AG08395 (cell line): Measurements from ENCODE around the gene CTH.
"Not testable (repeated sequence)": the region's sequence is repeated elsewhere in the genome, so short reads cannot be mapped to it uniquely, and the experiment has no call there.

Source experiments
- DNase-seq: peaks from one replicate; pipeline ENCODE4 v3.0.0; 2012; ENCODE audit warnings: mixed read lengths, low spot score

CTH gene

GRCh38 chr1:70455291-70455690 is 44.2 kb downstream of the CTH start:
- DNase-seq = no peak

GRCh38 chr1:70458131-70458530 is 47.1 kb downstream of the CTH start:
- no peak for DNase-seq

- peak; percentile 18 for DNase-seq
These were observed 48.6 kb downstream of the CTH start for GRCh38 chr1:70459496-70460225.

- not testable (repeated sequence) for DNase-seq
These were observed 50.0 kb downstream of the CTH start for GRCh38 chr1:70460740-70461713.

GRCh38 chr1:70462611-70463010 is 51.5 kb downstream of the CTH start:
- DNase-seq = no peak

GRCh38 chr1:70465911-70466310 is 54.8 kb downstream of the CTH start:
- DNase-seq = no peak

- DNase-seq = no peak
These were observed 56.5 kb downstream of the CTH start for GRCh38 chr1:70467531-70467930.

GRCh38 chr1:70468180-70468579 is 57.1 kb downstream of the CTH start:
- no peak for DNase-seq

GRCh38 chr1:70469184-70469583 is 58.1 kb downstream of the CTH start:
- not testable (repeated sequence) for DNase-seq

GRCh38 chr1:70475023-70475422 is 64.0 kb downstream of the CTH start:
- DNase-seq = peak; percentile 40

- no peak for DNase-seq
These were observed 66.0 kb downstream of the CTH start for GRCh38 chr1:70477090-70477489.

- DNase-seq = not testable (repeated sequence)
These were observed 66.8 kb downstream of the CTH start for GRCh38 chr1:70477905-70478304.

GRCh38 chr1:70483342-70483741 is 72.3 kb downstream of the CTH start:
- no peak for DNase-seq

- DNase-seq = no peak
These were observed 74.6 kb downstream of the CTH start for GRCh38 chr1:70485624-70486023.

GRCh38 chr1:70486676-70487458 is 75.8 kb downstream of the CTH start:
- DNase-seq = peak; percentile 92

GRCh38 chr1:70487459-70487815 is 76.4 kb downstream of the CTH start:
- DNase-seq = no peak

- DNase-seq = peak; percentile 17
These were observed 77.0 kb downstream of the CTH start for GRCh38 chr1:70487910-70488665.
